ENCODE measurements around the gene CCDC146.

DNA sequence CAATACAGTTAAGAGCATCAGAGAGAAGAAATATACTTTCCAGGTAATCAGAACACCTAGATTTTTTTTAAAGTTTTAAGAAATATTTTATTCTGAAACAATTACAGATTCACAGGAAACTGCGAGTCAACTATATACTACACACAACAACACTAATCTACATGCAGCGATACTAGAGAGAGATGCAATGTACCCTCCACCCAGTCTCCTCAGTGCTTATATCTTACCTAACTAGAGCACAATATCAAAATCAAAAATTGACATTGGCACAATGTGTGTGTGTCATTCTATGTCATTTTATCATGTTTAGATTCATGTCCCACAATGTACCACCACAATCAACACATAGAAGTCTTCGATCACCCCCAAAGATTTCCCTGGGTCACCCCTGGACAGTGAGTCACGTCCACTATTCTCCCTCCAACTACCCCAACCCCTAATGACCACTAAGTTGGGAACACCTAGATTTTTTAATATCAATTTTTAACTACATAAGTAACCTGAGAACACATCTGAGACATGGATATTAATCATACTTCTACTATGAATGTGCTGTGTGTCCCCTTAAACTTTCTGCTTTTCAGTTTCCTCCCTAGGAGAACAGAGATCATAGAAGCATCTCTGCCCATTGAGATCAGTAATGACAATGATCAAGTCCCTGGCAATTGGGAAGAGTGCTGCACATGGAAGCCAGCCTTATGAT, 207.2 kb downstream of the CCDC146 start:
- TF ChIP-seq CTCF (IDR thresholded peaks at IDR 0.05; ENCODE audit: low read depth, low read length) (no peak), MYC (IDR thresholded peaks at IDR 0.05; ENCODE audit: low read depth, low read length) (no peak), POLR2A (IDR thresholded peaks at IDR 0.05; ENCODE audit: extremely low read depth, insufficient read length) (no peak)
